EL (cell line): ENCODE measurements around the gene RHBDD2.
"Not testable (repeated sequence)": the region's sequence is repeated elsewhere in the genome, so short reads cannot be mapped to it uniquely, and the experiment has no call there.

Experiments used
- DNase-seq: peaks from one replicate; pipeline ENCODE4 v3.0.0-alpha.2; 2016

Gene RHBDD2

GRCh38 chr7:75866489-75867389, 12.1 kb upstream of the RHBDD2 start:
- DNase-seq, result peak; percentile 60

GRCh38 chr7:75867390-75867717, 11.5 kb upstream of the RHBDD2 start:
- DNase-seq, result no peak

GRCh38 chr7:75868153-75868552, 10.7 kb upstream of the RHBDD2 start:
- no peak for DNase-seq

- no peak for DNase-seq
Observed at GRCh38 chr7:75869776-75870379, 9.0 kb upstream of the RHBDD2 start.

- DNase-seq, result no peak
Observed at GRCh38 chr7:75870557-75871161, 8.2 kb upstream of the RHBDD2 start.

- no peak for DNase-seq
Observed at GRCh38 chr7:75872073-75872782, 6.6 kb upstream of the RHBDD2 start.

GRCh38 chr7:75874180-75874579, 4.7 kb upstream of the RHBDD2 start:
- DNase-seq, result not testable (repeated sequence)

GRCh38 chr7:75875113-75876080, 3.4 kb upstream of the RHBDD2 start:
- DNase-seq, result no peak

GRCh38 chr7:75876126-75876881, 2.5 kb upstream of the RHBDD2 start:
- DNase-seq, result no peak

- no peak for DNase-seq
Observed at GRCh38 chr7:75878312-75878768, 494 bp upstream of the RHBDD2 start.

GRCh38 chr7:75879771-75880184, 944 bp downstream of the RHBDD2 start:
- peak; percentile 61 for DNase-seq

GRCh38 chr7:75880242-75880641, 1.4 kb downstream of the RHBDD2 start:
- no peak for DNase-seq

GRCh38 chr7:75881436-75882095, 2.7 kb downstream of the RHBDD2 start:
- DNase-seq, result no peak

- DNase-seq, result not testable (repeated sequence)
Observed at GRCh38 chr7:75883265-75883824, 4.5 kb downstream of the RHBDD2 start.

GRCh38 chr7:75884476-75884875, 5.6 kb downstream of the RHBDD2 start:
- no peak for DNase-seq

GRCh38 chr7:75885036-75885435, 6.2 kb downstream of the RHBDD2 start:
- no peak for DNase-seq

- no peak for DNase-seq
Observed at GRCh38 chr7:75887669-75888369, 9.0 kb downstream of the RHBDD2 start.

- DNase-seq, result no peak
Observed at GRCh38 chr7:75888464-75889222, 9.8 kb downstream of the RHBDD2 start.
